HG03060 (cell line): Measurements from ENCODE around the gene EIF3K.
"Not testable (repeated sequence)": the region's sequence is repeated elsewhere in the genome, so short reads cannot be mapped to it uniquely, and the experiment has no call there.

Experiments used
- ATAC-seq: cut with Tn5 transposase; IDR thresholded peaks from one replicate; pipeline ENCODE4 v1.9.1; 2021; ENCODE audit warnings: low read depth, moderate number of reproducible peaks; ENCODE audit not compliant: unreplicated experiment

EIF3K gene

DNA sequence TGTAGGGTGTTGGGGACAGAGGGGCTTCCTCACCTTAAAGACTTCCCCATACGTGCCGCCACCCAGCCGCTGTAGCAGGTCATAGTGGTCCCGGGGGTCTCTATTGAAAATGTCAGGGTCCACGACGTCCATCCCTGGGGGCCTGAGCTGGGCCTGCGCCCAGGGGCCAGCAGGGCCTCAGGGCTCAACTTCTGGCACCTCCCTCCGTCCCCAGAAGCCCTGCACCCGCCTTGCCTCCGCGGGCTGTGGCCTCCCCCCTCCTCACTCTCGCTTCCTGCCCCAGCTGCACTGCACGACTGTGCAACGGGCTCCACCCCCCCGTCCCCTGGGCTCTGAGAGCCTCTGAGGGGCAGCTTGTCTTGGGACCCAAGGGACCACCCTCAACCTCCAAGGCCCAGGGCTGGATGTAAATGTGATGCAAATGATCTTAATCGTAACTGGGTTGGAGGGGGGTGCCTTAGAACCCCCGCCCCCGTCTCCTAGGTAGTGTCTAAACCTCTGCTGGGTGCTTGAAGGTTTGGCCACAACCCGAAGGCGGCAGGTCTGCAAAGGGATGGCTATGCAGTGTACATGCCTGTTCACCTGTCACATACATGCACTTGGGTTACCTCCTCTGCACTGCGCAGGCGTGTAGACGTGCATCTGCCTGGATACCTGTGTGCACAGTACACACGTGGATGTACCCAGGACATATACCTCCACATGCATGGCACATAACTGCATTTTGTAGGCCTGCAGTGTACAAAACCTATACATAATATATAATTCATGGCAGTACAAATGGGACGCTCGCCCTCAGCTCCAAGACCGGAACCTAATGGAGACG, 1.0 kb upstream of the EIF3K start, which contains the start of gene MAP4K1:
MAP4K1 (minus strand) TSS at position 190 of the 826 bp plus-strand sequence; CDS start at position 132, 58 bp downstream.
- ATAC-seq, result peak; percentile 28

DNA sequence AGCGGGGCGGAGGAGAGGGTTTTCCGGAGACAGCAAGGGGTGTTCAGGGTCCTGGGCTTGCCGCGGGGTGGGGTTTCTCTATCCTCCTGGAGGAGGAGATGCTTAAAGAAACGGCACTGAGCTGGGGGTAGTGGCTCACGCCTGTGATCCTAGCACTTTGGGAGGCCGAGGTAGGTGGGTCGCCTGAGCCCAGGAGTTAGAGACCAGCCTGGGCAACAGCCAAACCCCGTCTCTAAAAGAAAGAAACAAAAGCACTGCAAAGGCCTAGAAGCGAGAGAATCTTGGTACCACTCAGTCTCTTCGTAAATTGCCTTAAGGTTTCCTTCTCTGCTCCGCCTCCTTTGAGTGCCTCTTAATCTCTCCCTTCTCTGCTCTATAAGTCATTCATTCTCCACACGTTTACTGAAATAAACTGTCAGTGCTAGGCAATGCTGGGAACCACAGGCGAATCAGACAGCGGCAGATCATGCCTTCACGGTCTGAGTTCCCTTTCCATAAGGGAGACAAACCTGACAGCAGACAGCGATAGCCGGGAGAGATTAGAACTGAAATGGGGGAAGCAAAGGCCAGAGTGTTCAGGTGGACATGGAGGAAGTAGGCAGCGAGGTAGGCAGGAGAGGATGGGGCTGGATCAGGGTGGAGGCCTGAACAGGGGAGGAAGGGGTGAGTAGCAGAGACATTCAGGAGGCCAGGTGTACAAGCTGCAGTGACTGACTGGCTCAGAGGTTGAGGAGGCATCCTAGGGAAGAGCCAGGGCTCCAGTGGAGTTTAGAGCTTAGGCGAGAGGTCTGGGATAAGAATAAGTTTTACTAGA, 580 bp downstream of the EIF3K start:
- ATAC-seq, result no peak

DNA sequence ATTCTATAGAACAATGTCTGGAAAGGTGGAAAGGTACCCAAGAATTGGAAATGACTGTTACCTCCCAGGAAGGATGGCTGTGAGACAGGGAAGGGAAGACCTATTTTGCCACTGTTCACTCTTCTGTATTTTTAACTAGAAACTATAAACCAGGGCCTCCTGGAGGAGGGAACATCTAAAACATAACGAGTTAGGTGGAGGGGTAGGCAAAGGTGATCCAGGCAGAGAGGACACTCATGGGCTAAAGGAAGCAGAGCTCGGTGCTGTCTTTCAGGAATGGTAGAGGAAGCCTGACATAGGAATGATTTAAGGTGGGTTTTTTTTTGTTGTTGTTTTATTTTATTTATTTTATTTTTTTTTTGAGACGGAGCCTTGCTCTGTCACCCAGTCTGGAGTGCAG, 5.8 kb downstream of the EIF3K start:
- ATAC-seq, result no peak

DNA sequence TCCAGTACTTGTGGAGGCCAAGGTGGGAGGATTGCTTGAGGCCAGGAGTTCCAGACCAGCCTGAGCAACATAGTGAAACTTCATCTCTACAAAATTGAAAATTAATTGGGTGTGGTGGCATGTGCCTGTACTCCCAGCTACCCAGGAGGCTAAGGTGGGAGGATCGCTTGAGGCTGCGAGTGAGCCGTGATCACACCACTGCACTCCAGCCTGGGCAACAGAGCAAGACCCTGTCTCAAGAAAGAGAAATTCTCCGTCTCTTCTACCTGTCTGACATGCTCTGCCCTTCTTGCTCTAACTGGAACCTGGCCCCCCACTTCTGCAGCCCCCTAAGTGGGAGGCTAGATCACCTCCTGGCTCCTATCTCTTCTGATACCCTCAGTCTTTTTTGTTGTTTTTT, 7.4 kb downstream of the EIF3K start:
- ATAC-seq, result no peak

DNA sequence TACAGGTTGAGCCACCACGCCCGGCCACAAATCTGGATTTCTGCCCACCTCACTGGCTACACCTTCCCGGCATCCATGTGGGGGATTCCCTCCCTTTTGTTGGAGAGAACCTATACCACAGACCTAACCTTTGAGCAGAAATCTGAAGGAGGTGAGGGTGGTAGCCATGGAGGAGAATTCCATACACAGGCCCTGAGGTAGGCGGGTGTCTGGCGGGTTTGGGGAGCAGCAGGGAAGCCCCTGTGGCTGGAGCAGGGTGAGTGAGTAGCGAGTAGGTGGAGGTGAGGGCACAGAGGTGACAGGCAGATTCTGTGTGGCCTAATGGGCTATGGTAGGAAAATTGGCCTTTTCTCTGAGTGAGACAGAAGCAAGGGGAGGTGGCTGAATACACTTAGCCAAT, 10.6 kb downstream of the EIF3K start:
- no peak for ATAC-seq

DNA sequence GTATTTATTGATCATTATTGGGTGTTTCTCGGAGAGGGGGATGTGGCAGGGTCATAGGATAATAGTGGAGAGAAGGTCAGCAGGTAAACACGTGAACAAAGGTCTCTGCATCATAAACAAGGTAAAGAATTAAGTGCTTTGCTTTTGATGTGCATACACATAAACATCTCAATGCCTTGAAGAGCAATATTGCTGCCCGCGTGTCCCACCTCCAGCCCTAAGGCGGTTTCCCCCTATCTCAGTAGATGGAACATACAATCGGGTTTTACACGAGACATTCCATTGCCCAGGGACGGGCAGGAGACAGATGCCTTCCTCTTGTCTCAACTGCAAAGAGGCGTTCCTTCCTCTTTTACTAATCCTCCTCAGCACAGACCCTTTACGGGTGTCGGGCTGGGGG, 12.3 kb downstream of the EIF3K start:
- ATAC-seq, result not testable (repeated sequence)

DNA sequence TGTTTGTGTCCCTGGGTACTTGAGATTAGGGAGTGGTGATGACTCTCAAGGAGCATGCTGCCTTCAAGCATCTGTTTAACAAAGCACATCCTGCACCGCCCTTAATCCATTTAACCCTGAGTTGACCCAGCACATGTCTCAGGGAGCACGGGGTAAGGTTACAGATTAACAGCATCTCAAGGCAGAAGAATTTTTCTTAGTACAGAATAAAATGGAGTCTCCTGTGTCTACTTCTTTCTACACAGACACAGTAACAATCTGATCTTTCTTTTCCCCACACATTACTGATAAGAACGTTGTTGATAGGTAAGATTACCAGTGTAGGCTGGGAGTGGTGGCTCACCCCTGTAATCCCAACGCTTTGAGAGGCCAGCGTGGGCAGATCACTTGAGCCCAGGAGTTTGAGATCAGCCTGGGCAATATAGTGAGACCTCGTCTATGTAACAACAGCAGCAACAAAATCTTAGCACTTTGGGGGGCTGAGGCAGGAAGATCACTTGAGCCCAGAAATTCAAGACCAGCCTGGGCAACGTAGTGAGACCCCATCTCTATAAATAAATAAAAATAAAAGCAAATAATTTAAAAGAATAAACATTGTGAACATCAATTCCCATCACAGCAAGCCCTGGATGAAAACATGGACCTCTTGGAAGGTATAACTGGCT, 13.0 kb downstream of the EIF3K start:
- ATAC-seq, result not testable (repeated sequence)

DNA sequence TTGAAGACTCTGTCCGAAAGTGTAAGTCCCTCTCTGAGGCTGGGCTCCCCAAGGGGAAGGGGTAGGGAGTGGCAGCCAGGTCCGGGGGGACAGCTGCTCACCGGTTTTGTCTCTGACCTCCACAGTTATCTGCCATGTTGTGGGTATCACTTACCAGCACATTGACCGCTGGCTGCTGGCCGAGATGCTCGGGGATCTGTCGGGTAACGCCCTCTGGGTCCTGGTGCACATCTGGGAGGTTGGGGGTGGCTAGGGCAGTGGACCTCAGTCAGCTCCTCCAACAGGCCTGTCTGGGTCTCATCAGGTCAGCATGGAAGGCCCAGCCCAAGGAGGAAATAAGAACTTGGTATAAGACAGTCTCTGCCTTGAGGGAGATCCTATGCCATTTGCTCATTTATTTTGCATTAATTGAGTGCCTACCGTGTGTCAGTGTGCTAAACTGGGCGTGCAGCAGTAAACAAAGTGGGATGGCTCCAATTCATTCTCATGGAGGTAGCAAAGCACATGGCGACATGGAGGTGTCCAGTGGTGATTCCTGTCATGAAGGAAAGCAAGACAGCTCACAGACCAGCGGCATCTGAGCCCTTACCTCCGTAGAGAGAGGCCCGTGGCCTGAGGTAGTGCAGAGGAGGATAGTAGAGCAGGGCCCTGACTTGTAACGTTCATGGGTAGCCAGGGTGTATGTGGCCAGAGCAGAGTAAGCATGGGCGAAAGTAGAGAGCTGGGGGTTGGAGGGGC, 13.7 kb downstream of the EIF3K start:
- ATAC-seq, result no peak

DNA sequence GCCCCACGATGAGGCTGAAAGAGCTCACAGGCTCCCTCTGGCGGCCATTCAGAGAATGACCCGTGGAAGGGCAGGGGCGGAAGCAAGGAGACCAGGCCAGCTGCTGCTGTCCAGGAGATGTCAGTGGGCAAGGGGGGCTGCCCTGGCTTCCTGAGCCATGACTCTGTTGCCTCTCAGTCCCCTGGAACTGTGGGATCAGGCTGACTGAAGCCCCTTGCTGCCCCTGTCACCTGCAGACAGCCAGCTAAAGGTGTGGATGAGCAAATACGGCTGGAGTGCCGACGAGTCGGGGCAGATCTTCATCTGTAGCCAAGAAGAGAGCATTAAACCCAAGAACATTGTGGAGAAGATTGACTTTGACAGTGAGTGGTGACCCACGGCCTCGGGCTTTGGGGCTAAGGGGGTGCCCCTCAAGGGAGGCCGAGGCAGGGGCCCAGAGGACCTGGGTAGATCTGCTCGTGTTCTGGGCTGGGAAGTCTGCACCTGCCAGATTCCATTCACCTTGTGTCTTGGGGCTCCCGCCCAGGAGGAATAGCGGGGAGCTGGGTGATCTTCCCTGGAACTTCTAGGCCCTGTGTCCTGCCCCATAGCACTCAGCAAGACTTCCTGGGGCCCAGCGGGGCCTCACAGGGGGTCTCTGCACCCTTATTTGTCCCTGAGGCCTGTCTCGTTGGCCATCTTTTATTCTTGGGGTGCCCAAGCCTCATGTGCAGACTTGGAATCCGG, 15.9 kb downstream of the EIF3K start:
- ATAC-seq, result no peak

DNA sequence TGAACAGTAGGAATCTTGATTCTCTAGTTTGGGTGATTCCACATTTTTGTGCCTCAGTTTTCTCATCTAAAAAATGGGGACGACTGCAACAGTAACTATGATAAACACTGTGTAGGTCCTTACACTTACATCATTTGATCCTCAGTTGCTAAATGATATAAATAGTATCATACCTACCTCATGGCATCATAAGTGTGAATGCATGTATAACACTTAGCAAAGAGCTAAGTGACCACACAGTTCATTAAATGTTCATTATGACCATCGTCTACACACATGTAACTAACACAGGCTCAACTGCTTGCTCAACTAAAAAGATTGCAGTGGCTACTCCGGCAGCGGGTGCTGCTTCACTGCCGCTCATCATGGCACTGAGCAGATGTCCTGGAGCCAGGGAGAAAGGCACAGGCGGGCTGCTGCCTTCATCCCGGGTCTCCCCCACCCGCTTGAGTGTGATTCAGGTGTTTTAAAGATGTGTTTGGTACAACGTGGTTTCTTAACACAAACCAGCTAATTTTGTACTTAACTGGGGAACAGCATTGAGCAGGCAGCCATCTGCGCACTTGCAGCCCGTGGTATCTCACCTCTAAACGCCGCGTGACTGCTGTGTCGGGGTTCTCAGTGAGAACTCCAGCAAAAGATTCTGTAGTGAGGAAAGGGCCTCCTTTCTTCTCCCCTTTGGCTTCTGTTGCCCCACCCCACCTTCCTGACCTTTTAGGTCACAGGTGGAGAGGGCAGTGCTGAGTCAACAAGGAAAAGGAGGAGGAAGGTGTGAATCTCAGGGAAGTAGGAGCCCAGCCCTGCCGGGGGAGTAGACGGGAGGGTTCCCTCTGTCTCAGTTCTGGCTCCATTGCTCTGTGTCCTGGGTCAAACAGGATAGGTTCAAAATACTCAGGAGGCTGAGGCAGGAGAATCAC, 16.8 kb downstream of the EIF3K start:
- ATAC-seq, result no peak

DNA sequence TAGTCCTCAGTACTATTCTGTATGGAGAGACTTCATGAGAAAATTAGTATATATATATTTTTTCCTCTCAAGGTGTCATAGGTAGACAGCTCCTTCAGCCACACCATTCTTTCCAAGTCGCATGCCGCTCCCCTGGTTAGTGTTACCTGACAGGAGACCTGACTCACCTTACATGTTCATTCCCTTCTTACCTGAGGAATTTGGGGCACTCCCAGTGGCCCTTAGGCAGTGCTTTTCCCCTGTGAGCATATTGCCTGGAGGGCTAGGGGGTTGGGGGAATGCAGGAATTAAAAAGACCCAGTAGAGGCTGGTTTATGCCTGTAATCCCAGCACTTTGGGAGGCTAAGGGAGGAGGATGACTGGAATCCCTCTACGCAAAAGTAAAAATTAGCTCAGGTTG, 19.5 kb downstream of the EIF3K start:
- no peak for ATAC-seq

DNA sequence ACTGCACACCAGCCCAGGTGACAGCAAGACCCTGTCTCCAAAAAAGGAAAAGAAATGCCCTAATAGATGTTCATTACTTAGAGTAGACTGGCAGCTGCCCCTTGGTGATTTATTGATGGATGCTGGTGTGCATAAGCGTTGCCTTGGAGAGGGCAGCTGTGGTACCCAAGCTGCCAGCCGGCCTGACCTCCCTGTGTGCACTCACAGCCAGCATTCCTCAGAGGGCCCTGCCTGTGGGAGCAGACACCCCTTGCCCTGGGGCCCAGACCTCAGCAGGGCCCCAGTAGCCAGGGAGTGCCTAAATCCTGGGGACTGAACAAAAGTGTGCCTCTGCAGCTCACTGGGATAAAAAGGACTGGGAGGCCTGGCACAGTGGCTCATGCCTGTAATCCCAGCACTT, 20.7 kb downstream of the EIF3K start:
- ATAC-seq, result no peak

DNA sequence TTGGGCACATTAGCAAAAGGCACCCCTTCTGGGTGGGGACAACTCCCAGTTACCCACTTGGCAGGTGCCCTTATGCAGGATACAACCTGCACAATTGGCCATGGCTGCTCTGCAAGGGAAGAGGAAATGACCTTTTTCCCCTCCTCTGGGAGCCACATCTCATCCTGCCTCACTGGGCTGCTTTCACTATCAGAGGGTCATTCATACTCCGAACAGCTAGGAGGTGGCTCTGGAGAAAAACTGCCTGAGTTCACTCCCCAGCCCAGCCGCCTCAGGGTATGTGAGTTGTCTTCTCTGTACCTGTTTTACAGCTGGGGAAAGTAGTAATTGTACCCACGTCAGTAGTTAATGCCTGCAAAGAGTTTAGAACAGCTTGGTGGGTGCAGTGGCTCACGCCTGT, 21.4 kb downstream of the EIF3K start:
- no peak for ATAC-seq

DNA sequence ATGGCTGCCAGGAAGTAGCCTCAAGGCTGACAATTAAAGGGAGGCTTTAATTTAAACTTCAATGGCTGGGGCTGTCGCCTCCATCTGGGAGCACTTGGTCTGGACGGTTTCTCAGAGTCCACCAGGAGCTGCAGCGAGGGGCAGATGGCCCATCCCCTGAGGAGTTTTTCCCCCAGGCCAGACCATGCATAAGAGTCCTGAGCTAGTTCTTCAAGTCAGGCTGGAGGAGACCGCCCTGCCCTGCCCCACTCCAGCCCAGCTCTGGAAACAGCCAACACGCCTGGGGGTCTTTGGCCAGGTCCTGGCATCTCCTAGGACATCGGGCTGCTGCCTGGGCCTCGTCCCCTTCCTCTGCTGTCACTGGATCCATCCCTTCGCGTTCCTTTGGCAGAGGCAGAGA, 23.2 kb downstream of the EIF3K start:
- no peak for ATAC-seq

DNA sequence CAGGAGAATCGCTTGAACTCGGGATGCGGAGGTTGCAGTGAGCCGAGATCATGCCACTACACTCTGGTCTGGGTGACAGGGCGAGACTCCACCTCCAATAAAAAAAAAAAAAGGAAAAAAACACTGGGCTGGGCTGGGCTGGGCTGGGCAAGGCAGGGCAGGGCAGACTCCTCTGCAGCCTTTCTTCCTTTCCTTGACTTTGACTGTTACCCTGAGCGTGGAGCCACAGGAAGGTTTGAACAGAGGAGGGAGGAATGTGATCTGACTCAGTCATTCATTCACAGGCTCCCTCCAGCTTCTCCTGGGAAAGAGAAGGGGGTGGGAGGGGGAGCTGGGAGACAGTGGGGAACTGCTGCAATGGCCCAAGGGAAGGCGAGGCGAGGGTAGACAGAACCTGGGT, 25.7 kb downstream of the EIF3K start:
- no peak for ATAC-seq

DNA sequence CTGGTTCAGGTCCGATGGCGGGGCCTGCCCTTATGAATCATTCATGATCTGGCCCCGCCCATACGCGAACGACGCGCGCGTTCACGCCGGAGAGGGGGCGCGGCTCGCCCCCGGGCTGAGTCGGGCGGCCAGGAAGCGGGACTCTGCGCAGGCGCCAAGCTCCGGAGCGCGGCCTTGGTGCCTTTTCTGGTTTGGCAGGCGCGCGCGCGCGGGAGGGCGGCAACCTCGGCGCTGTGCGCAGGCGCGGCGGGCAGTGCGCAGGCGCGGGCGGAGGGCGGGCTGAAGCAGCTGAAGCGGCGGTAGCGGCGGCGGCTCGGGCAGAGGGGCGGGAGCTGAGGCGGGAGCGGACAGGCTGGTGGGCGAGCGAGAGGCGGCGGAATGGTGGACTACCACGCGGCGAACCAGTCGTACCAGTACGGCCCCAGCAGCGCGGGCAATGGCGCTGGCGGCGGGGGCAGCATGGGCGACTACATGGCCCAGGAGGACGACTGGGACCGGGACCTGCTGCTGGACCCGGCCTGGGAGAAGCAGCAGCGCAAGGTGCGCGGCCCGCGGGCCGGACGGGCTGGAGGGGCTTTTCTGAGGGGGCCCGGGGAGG, 28.5 kb downstream of the EIF3K start, which contains the start of gene ACTN4:
ACTN4 (plus strand) TSS at position 282 of the 598 bp plus-strand sequence; CDS start at position 379, 97 bp downstream.
- ATAC-seq, result peak; percentile 53

DNA sequence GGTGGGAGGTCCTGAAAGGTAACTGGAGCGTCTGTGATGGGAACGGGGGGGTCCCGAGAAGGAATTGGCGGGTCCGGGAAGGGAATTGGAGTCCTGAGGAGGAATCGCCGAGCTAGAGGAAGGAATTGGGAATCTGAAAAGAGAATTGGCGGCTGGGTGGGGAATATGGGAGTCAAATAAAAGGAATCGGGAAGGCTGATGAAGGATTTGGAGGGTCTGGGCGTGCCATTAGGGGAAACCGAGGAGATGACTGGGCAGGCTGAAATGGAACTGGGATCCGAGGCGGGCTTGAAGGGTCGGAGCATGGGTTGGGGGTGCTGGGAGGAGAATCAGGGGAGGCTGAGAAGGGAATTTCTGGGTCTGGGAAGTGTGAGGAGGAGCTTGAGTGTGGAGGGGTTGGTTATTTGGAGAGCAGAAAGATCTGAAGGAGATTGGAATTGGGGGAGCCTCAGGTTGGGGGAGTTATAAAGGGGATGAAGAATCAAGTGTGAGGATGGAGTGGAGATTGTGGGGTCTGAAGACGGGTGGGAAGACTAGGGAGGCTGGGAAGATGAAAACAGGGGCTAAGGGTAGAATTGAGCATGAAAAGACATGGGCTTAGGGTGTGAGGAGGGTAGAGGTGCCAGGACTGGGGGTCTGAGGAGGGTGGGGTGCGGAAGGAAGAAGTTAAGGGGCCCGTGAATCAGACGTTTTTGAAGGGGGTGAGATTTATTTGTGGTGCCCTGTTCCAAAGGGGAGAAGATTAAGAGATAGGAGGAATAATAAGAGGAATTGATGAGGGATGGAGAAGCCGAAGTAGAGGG, 29.2 kb downstream of the EIF3K start:
- ATAC-seq, result no peak
